Measurements from ENCODE around the gene ASH1L.

The ASH1L gene

DNA sequence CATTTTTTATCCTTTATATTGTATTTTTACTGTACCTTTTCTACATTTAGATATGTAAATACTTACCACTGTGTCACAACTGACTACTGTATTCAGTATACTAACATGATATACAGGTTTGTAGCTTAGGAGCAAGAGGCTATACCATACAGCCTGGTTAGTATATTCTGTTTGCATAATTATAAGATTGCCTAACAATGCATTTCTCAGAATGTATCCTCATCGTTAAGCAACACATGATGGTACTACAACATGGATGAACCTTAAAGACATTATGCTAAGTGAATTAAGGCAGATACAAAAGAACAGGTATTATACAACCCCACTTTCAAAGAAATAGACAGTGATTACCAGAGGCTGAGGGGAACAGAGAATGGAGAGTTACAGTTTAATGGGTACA lies 179.2 kb downstream of the ASH1L start:
- Histone ChIP-seq H3K36me3 (ENCODE audit: insufficient read depth, insufficient read length, low read length) (peaks cover 23% of the 10 kb centered on the region), H3K4me3 (ENCODE audit: insufficient read length, low read depth) (no peak overlapping the region)

DNA sequence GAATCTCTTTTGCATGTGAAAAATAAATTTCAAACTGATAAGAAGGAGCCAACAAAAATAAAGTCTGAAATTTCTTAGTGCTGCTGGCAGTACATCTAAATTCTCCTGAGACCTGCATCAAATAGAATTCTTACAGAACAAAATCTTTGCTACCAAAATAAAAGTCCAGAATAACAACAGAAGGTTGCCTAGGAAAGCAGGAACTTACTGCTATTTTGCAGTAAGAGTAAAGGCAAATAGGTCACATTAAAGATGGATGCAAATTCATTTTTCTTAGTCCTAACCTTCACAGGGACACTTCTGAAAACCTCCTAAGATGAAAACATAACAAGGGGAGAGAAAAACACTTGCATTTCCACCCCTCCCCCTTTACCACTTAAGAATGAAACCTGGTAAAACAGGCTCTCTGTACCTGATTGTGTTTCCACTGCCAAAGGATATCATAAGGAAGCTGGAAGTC lies 182.9 kb downstream of the ASH1L start:
- TF ChIP-seq YY1 (IDR thresholded peaks at IDR 0.05; ENCODE audit: insufficient read depth, insufficient read length) (no peak), SUZ12 (IDR thresholded peaks at IDR 0.05; ENCODE audit: extremely low read depth, insufficient read depth, insufficient read length) (no peak), ZNF274 (IDR thresholded peaks at IDR 0.05; ENCODE audit: low read depth, low read length) (no peak)
- H3K9ac ChIP-seq (ENCODE audit: insufficient read length, low read depth) = no peak overlapping the region
- no peaks in the 10 kb centered on the region for H3K27me3 ChIP-seq (ENCODE audit: insufficient read depth, insufficient read length)
- DNase-seq (ENCODE audit: low read depth, low spot score) = no peak
- peaks cover 42% of the 10 kb centered on the region for H3K36me3 ChIP-seq (ENCODE audit: insufficient read depth, insufficient read length, low read length)
- H3K4me3 ChIP-seq (ENCODE audit: insufficient read length, low read depth) = no peak overlapping the region
- no peaks in the 10 kb centered on the region for H3K9me3 ChIP-seq (ENCODE audit: insufficient read depth, low read length)
- no peaks in the 10 kb centered on the region for H3K4me1 ChIP-seq (ENCODE audit: insufficient read depth, insufficient read length)

More for the DNA sequence above, 179.2 kb downstream of the ASH1L start:
- Histone ChIP-seq H3K4me1 (ENCODE audit: insufficient read depth, insufficient read length) (no peaks in the 10 kb centered on the region), H3K27me3 (ENCODE audit: insufficient read depth, insufficient read length) (no peaks in the 10 kb centered on the region), H3K9ac (ENCODE audit: insufficient read length, low read depth) (no peak overlapping the region), H3K9me3 (ENCODE audit: insufficient read depth, low read length) (peaks cover 15% of the 10 kb centered on the region; the same call in 1 of the 2 replicates)
- DNase-seq (ENCODE audit: low read depth, low spot score) = no peak
- no peak for TF ChIP-seq SUZ12 (IDR thresholded peaks at IDR 0.05; ENCODE audit: extremely low read depth, insufficient read depth, insufficient read length)
- no peak for TF ChIP-seq ZNF274 (IDR thresholded peaks at IDR 0.05; ENCODE audit: low read depth, low read length)
- no peak for TF ChIP-seq YY1 (IDR thresholded peaks at IDR 0.05; ENCODE audit: insufficient read depth, insufficient read length)

GRCh38 chr1:155379180-155379579 lies 183.4 kb downstream of the ASH1L start:
- H3K36me3 ChIP-seq (ENCODE audit: insufficient read depth, insufficient read length, low read length) = peaks cover 42% of the 10 kb centered on the region
- TF ChIP-seq ZNF274 (IDR thresholded peaks at IDR 0.05; ENCODE audit: low read depth, low read length) (no peak), SUZ12 (IDR thresholded peaks at IDR 0.05; ENCODE audit: extremely low read depth, insufficient read depth, insufficient read length) (no peak), YY1 (IDR thresholded peaks at IDR 0.05; ENCODE audit: insufficient read depth, insufficient read length) (no peak)
- H3K9ac ChIP-seq (ENCODE audit: insufficient read length, low read depth) = no peak overlapping the region
- H3K4me1 ChIP-seq (ENCODE audit: insufficient read depth, insufficient read length) = no peaks in the 10 kb centered on the region
- no peaks in the 10 kb centered on the region for H3K27me3 ChIP-seq (ENCODE audit: insufficient read depth, insufficient read length)
- DNase-seq (ENCODE audit: low read depth, low spot score) = no peak
- H3K4me3 ChIP-seq (ENCODE audit: insufficient read length, low read depth) = no peak overlapping the region
- no peaks in the 10 kb centered on the region for H3K9me3 ChIP-seq (ENCODE audit: insufficient read depth, low read length)

DNA sequence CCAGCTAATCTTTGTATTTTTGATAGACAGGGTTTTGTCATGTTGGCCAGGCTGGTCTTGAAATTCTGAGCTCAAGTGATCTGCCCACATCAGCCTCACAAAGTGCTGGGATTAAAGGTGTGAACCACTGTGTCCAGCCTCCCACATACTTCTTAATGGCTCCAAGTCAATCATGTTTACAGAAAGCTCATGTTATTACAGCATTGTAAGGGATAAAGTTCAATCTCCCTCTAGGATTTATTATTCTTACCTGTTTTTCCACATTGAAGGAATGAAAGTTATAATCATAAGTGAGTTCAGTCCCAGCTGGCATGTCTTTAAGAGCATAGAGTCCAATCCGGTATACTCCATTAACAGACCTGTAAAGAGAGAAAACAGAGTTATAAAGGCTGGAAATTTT lies 202.6 kb downstream of the ASH1L start:
- Histone ChIP-seq H3K36me3 (ENCODE audit: insufficient read depth, insufficient read length, low read length) (peaks cover 45% of the 10 kb centered on the region), H3K4me1 (ENCODE audit: insufficient read depth, insufficient read length) (no peaks in the 10 kb centered on the region), H3K9me3 (ENCODE audit: insufficient read depth, low read length) (no peaks in the 10 kb centered on the region), H3K27me3 (ENCODE audit: insufficient read depth, insufficient read length) (no peaks in the 10 kb centered on the region), H3K4me3 (ENCODE audit: insufficient read length, low read depth) (no peak overlapping the region), H3K9ac (ENCODE audit: insufficient read length, low read depth) (no peak overlapping the region)
- DNase-seq (ENCODE audit: low read depth, low spot score) = no peak
- TF ChIP-seq YY1 (IDR thresholded peaks at IDR 0.05; ENCODE audit: insufficient read depth, insufficient read length) (no peak), SUZ12 (IDR thresholded peaks at IDR 0.05; ENCODE audit: extremely low read depth, insufficient read depth, insufficient read length) (no peak), ZNF274 (IDR thresholded peaks at IDR 0.05; ENCODE audit: low read depth, low read length) (no peak)

GRCh38 chr1:155352631-155353030 lies 210.0 kb downstream of the ASH1L start:
- DNase-seq (ENCODE audit: low read depth, low spot score) = no peak
- no peak for TF ChIP-seq YY1 (IDR thresholded peaks at IDR 0.05; ENCODE audit: insufficient read depth, insufficient read length)
- TF ChIP-seq SUZ12 (IDR thresholded peaks at IDR 0.05; ENCODE audit: extremely low read depth, insufficient read depth, insufficient read length) = no peak
- TF ChIP-seq ZNF274 (IDR thresholded peaks at IDR 0.05; ENCODE audit: low read depth, low read length) = no peak
- H3K27me3 ChIP-seq (ENCODE audit: insufficient read depth, insufficient read length) = no peaks in the 10 kb centered on the region
- H3K9me3 ChIP-seq (ENCODE audit: insufficient read depth, low read length) = no peaks in the 10 kb centered on the region
- H3K4me3 ChIP-seq (ENCODE audit: insufficient read length, low read depth) = no peak overlapping the region
- H3K36me3 ChIP-seq (ENCODE audit: insufficient read depth, insufficient read length, low read length) = peaks cover 78% of the 10 kb centered on the region
- H3K9ac ChIP-seq (ENCODE audit: insufficient read length, low read depth) = no peak overlapping the region
- no peaks in the 10 kb centered on the region for H3K4me1 ChIP-seq (ENCODE audit: insufficient read depth, insufficient read length)

DNA sequence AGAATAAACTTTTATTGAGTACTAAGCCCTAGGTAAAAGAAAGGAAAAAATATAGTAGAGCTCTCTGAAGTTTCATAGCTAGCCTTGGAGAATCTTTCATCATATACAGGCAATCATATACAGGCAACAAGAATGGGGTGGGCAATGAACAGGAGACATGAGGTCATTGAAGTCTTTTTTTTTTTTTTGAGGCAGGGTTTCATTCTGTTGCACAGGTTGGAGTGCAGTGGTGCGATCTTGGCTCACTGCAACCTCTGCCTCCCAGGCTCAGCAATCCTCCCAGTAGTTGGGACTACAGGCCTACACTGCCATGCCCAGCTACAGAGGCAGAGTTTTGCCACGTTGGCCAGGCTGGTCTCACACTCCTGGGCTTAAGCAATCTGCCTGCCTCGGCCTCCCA lies 219.8 kb downstream of the ASH1L start:
- Histone ChIP-seq H3K9ac (ENCODE audit: insufficient read length, low read depth) (no peak overlapping the region), H3K27me3 (ENCODE audit: insufficient read depth, insufficient read length) (no peaks in the 10 kb centered on the region), H3K9me3 (ENCODE audit: insufficient read depth, low read length) (no peaks in the 10 kb centered on the region), H3K4me3 (ENCODE audit: insufficient read length, low read depth) (no peak overlapping the region), H3K36me3 (ENCODE audit: insufficient read depth, insufficient read length, low read length) (peaks cover 78% of the 10 kb centered on the region), H3K4me1 (ENCODE audit: insufficient read depth, insufficient read length) (no peaks in the 10 kb centered on the region)
- no peak for DNase-seq (ENCODE audit: low read depth, low spot score)
- no peak for TF ChIP-seq YY1 (IDR thresholded peaks at IDR 0.05; ENCODE audit: insufficient read depth, insufficient read length)
- TF ChIP-seq ZNF274 (IDR thresholded peaks at IDR 0.05; ENCODE audit: low read depth, low read length) = no peak
- no peak for TF ChIP-seq SUZ12 (IDR thresholded peaks at IDR 0.05; ENCODE audit: extremely low read depth, insufficient read depth, insufficient read length)

GRCh38 chr1:155339515-155340097 lies 223.0 kb downstream of the ASH1L start:
- TF ChIP-seq SUZ12 (IDR thresholded peaks at IDR 0.05; ENCODE audit: extremely low read depth, insufficient read depth, insufficient read length) (no peak), ZNF274 (IDR thresholded peaks at IDR 0.05; ENCODE audit: low read depth, low read length) (no peak), YY1 (IDR thresholded peaks at IDR 0.05; ENCODE audit: insufficient read depth, insufficient read length) (no peak)
- no peaks in the 10 kb centered on the region for H3K4me1 ChIP-seq (ENCODE audit: insufficient read depth, insufficient read length)
- no peaks in the 10 kb centered on the region for H3K27me3 ChIP-seq (ENCODE audit: insufficient read depth, insufficient read length)
- no peaks in the 10 kb centered on the region for H3K9me3 ChIP-seq (ENCODE audit: insufficient read depth, low read length)
- no peak overlapping the region for H3K4me3 ChIP-seq (ENCODE audit: insufficient read length, low read depth)
- no peak overlapping the region for H3K9ac ChIP-seq (ENCODE audit: insufficient read length, low read depth)
- H3K36me3 ChIP-seq (ENCODE audit: insufficient read depth, insufficient read length, low read length) = peaks cover 76% of the 10 kb centered on the region
- no peak for DNase-seq (ENCODE audit: low read depth, low spot score)
